Activated T-helper 17 cell treated with anti-CD3 and anti-CD28 coated beads, Interleukin-2, amount 50 U/mL, for 72 hours (primary cell): Measurements from ENCODE around the gene ADCY10. TPM values are rescaled to one million over a fixed set of nuclear protein-coding genes. Genes with fewer than 3 reads are reported as not detected.

Experiments
- ATAC-seq: fragments of 150-1000 bp; cut with Tn5 transposase; replicated peaks from 2 replicates; pipeline ENCODE4 v1.10.0; 2021; ENCODE audit warnings: mild to moderate bottlenecking, moderate library complexity
- H3K27ac Mint-ChIP-seq: one replicate; pipeline ENCODE4 v1.8.0; 2022; ENCODE audit warnings: mixed read lengths
- H3K27me3 Mint-ChIP-seq: one replicate; pipeline ENCODE4 v1.8.0; 2022; ENCODE audit warnings: mixed read lengths
- H3K36me3 Mint-ChIP-seq: one replicate; pipeline ENCODE4 v1.8.0; 2022; ENCODE audit warnings: low read depth, mild to moderate bottlenecking, mixed read lengths
- H3K4me1 Mint-ChIP-seq: one replicate; pipeline ENCODE4 v1.8.0; 2022; ENCODE audit warnings: mixed read lengths
- H3K4me3 Mint-ChIP-seq: one replicate; pipeline ENCODE4 v1.8.0; 2022; ENCODE audit warnings: mild to moderate bottlenecking, mixed read lengths
- H3K9me3 Mint-ChIP-seq: one replicate; pipeline ENCODE4 v1.8.0; 2022; ENCODE audit warnings: mixed read lengths
- total RNA-seq, 2 donors: library from RNA; stranded (reverse); gene quantifications; one replicate each; pipeline ENCODE4 v1.2.3, GENCODE V29; 2022

The ADCY10 gene
- under 1 TPM; 0.13 to 0.98 TPM for total RNA-seq

GRCh38 chr1:167913895-167914496 is at the start of gene ADCY10:
ADCY10 (minus strand) TSS chr1:167914134; CDS start chr1:167905140, 8,994 bp downstream.
- H3K9me3 Mint-ChIP-seq = peaks cover 11% of the 10 kb centered on the region
- peaks cover 8% of the 10 kb centered on the region for H3K27me3 Mint-ChIP-seq
- ATAC-seq = no peak
- peaks cover 41% of the 10 kb centered on the region for H3K36me3 Mint-ChIP-seq
- no peaks in the 10 kb centered on the region for H3K4me1 Mint-ChIP-seq
- no peak within 1 kb of the TSS for H3K4me3 Mint-ChIP-seq
- H3K27ac Mint-ChIP-seq = no peak within 1 kb of the TSS

- Mint-ChIP-seq H3K4me3 (no peak overlapping the region), H3K9me3 (no peaks in the 10 kb centered on the region), H3K27ac (no peak overlapping the region), H3K4me1 (no peaks in the 10 kb centered on the region), H3K36me3 (peaks cover 47% of the 10 kb centered on the region), H3K27me3 (no peaks in the 10 kb centered on the region)
- ATAC-seq = no peak
These were observed 43.8 kb upstream of the ADCY10 start for GRCh38 chr1:167957710-167958109.

DNA sequence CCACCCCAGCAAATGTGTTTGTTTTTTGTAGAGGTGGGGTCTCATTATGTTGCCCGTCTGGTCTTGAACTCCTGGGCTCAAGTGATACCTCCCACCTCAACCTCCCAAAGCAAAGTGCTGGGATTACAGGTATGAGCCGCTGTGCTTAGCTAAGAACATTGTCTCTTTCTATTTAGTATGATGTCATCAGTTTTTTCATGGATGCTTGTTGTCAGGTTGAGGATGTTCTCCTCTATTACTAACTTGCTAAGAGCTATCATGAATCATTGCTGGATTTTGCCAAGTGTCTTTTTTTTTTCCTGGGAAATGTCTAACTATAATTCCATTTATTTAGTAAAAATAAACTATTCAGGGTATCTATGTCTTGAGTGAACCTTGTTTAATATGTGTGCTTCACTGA is 42.0 kb upstream of the ADCY10 start:
- ATAC-seq = no peak
- H3K4me3 Mint-ChIP-seq = no peak overlapping the region

DNA sequence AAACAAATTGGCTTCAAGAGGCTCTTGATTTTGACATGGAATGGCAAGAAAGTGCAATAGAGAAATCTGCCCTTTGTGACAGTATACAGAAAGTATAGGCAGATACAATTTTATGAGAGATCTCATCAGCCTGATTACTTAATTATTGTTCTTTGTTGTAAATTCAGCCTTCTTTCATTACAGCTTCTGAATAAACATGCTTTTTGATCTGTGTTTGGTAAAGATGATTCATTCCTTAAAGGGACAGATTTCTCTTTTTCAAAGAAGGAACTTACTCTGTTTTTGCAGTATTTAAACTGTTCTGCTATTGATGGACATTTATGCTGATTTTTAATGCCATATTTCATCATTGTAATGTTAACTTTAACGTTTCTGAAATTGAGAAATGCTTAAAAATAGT is 36.6 kb upstream of the ADCY10 start:
- no peak overlapping the region for H3K27ac Mint-ChIP-seq
- peaks cover 51% of the 10 kb centered on the region for H3K36me3 Mint-ChIP-seq
- H3K9me3 Mint-ChIP-seq = no peaks in the 10 kb centered on the region
- ATAC-seq = no peak
- H3K4me3 Mint-ChIP-seq = no peak overlapping the region
- peaks cover 21% of the 10 kb centered on the region for H3K4me1 Mint-ChIP-seq
- H3K27me3 Mint-ChIP-seq = no peaks in the 10 kb centered on the region

More for the DNA sequence above, 42.0 kb upstream of the ADCY10 start:
- Mint-ChIP-seq H3K27me3 (no peaks in the 10 kb centered on the region), H3K9me3 (no peaks in the 10 kb centered on the region), H3K36me3 (peaks cover 55% of the 10 kb centered on the region), H3K27ac (no peak overlapping the region), H3K4me1 (peaks cover 2% of the 10 kb centered on the region)

DNA sequence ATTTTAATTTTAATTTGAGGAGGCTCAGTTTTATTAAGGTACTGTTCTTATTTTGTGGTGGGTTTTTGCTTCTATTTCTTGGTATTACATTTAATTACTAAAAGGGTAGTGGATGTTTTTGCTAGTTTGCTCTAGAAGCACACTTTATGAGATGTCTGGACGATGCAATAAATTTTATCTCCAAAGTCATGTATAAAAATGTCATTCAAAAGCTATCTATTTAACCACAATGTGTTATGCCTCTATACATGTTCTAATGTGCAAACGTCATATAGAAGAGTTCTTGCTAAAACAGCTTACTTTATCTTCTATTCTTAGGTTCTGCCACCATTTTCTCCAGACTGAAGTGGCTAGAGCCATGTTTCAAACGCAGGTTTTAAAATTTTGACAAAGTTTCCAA is 35.9 kb upstream of the ADCY10 start:
- no peak overlapping the region for H3K27ac Mint-ChIP-seq
- H3K36me3 Mint-ChIP-seq = peaks cover 43% of the 10 kb centered on the region
- H3K4me1 Mint-ChIP-seq = peaks cover 27% of the 10 kb centered on the region
- no peaks in the 10 kb centered on the region for H3K9me3 Mint-ChIP-seq
- H3K27me3 Mint-ChIP-seq = no peaks in the 10 kb centered on the region
- no peak for ATAC-seq
- H3K4me3 Mint-ChIP-seq = no peak overlapping the region

DNA sequence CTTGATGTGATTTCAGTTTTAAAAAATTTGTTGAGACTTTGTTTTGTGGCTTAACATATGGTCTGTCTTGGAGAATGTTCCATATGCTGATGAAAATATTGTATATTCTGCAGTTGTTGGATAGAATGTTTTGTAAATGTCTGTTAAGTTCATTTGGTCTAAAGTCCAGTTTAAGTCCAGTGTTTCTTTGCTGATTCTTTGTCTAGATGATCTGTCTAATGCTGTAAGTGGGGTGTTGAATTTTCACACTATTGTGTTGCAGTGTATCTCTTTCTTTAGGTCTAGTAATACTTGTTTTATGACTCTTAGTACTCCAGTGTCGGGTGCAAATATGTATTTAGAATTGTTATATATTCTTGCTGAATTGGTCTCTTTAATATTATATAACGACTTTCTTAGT is 33.8 kb upstream of the ADCY10 start:
- peaks cover 23% of the 10 kb centered on the region for H3K36me3 Mint-ChIP-seq
- H3K27ac Mint-ChIP-seq = no peak overlapping the region
- H3K4me1 Mint-ChIP-seq = peaks cover 36% of the 10 kb centered on the region
- ATAC-seq = no peak
- no peaks in the 10 kb centered on the region for H3K9me3 Mint-ChIP-seq
- no peaks in the 10 kb centered on the region for H3K27me3 Mint-ChIP-seq
- H3K4me3 Mint-ChIP-seq = peak overlapping the region; percentile 20

- H3K4me3 Mint-ChIP-seq = no peak overlapping the region
These were observed 29.6 kb upstream of the ADCY10 start for GRCh38 chr1:167943541-167943940.

GRCh38 chr1:167940264-167940663 is 26.3 kb upstream of the ADCY10 start:
- Mint-ChIP-seq H3K4me3 (no peak overlapping the region), H3K27me3 (no peaks in the 10 kb centered on the region), H3K9me3 (no peaks in the 10 kb centered on the region), H3K27ac (no peak overlapping the region), H3K4me1 (peaks cover 19% of the 10 kb centered on the region), H3K36me3 (peaks cover 24% of the 10 kb centered on the region)
- no peak for ATAC-seq

More at GRCh38 chr1:167943541-167943940, 29.6 kb upstream of the ADCY10 start:
- no peak for ATAC-seq
- Mint-ChIP-seq H3K4me1 (peaks cover 31% of the 10 kb centered on the region), H3K27me3 (no peaks in the 10 kb centered on the region), H3K9me3 (no peaks in the 10 kb centered on the region), H3K27ac (no peak overlapping the region), H3K36me3 (no peaks in the 10 kb centered on the region)

DNA sequence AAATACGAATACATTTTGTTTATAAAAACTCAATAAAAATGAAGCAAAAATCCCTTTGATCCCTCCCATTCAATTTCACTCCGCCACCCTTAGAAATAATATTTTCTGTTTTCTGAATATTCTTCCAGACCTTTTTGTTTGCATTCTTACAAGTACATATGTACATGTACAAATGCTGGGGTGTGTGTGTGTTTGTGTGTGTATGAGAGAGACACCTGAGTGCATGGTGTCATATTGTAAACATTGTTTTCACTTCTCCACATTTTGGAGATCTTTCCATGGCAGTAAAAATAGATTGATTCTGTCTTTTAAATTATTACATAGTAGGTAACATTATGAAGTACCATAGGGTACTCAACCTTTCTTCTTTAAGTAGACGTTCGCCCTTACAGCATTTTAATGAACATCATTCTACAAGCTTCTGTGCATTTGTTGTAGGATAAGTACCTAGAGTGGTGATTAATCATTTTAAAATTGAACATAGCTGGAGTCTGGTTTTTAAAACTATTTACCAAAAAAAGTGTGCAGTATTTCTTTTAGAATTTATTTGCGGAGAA is 24.2 kb upstream of the ADCY10 start:
- peak overlapping the region; percentile 94 for H3K4me3 Mint-ChIP-seq
- peaks cover 11% of the 10 kb centered on the region for H3K4me1 Mint-ChIP-seq
- peak overlapping the region; percentile 92 for H3K27ac Mint-ChIP-seq
- H3K27me3 Mint-ChIP-seq = no peaks in the 10 kb centered on the region
- no peaks in the 10 kb centered on the region for H3K9me3 Mint-ChIP-seq
- no peak for ATAC-seq
- H3K36me3 Mint-ChIP-seq = peaks cover 30% of the 10 kb centered on the region

DNA sequence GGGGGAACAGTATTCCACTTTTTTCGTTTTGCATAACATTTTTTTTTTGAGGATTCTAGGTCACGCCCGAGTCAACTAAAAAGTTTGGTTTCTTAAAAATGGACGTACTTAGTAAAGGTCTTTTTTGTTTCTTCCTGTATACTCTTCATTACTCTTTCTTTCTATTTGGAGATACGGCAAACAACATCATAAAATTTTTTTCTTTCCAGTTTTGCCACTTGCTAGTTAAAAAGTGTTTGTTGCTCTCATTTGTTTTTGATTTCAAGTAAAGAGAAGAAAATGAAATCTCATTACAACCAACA is 23.7 kb upstream of the ADCY10 start:
- Mint-ChIP-seq H3K27me3 (no peaks in the 10 kb centered on the region), H3K9me3 (no peaks in the 10 kb centered on the region), H3K4me3 (peak overlapping the region; percentile 94), H3K27ac (peak overlapping the region; percentile 92), H3K4me1 (peaks cover 11% of the 10 kb centered on the region), H3K36me3 (peaks cover 30% of the 10 kb centered on the region)
- ATAC-seq = no peak

GRCh38 chr1:167936930-167937708 is 23.2 kb upstream of the ADCY10 start, which contains the start of gene MPC2:
MPC2 (minus strand) TSS chr1:167937072; CDS start chr1:167935841, 1,231 bp downstream.
- H3K9me3 Mint-ChIP-seq = no peaks in the 10 kb centered on the region
- ATAC-seq = peak; percentile 21
- H3K27ac Mint-ChIP-seq = peak within 1 kb of the TSS; percentile 92
- peaks cover 30% of the 10 kb centered on the region for H3K36me3 Mint-ChIP-seq
- H3K4me3 Mint-ChIP-seq = peak within 1 kb of the TSS; percentile 94
- peaks cover 11% of the 10 kb centered on the region for H3K4me1 Mint-ChIP-seq
- H3K27me3 Mint-ChIP-seq = no peaks in the 10 kb centered on the region

GRCh38 chr1:167936068-167936929 is 22.4 kb upstream of the ADCY10 start, which contains the start of gene DCAF6:
DCAF6 (plus strand) TSS chr1:167936683; CDS start chr1:167936912, 229 bp downstream.
- ATAC-seq = peak; percentile 86
- Mint-ChIP-seq H3K27ac (peak within 1 kb of the TSS; percentile 92), H3K9me3 (no peaks in the 10 kb centered on the region), H3K4me3 (peak within 1 kb of the TSS; percentile 94), H3K4me1 (peaks cover 11% of the 10 kb centered on the region), H3K27me3 (no peaks in the 10 kb centered on the region), H3K36me3 (peaks cover 30% of the 10 kb centered on the region)

- Mint-ChIP-seq H3K27ac (peak overlapping the region; percentile 92), H3K4me1 (peaks cover 11% of the 10 kb centered on the region), H3K36me3 (peaks cover 30% of the 10 kb centered on the region), H3K9me3 (no peaks in the 10 kb centered on the region), H3K4me3 (peak overlapping the region; percentile 94), H3K27me3 (no peaks in the 10 kb centered on the region)
- ATAC-seq = peak; percentile 30
These were observed 21.5 kb upstream of the ADCY10 start for GRCh38 chr1:167935216-167936067.
